Psoas muscle (tissue), 8 donors: ENCODE measurements around the gene TP53RK. TPM values are rescaled to one million over a fixed set of nuclear protein-coding genes. Genes with fewer than 3 reads are reported as not detected.
A peak's percentile ranks its signal among the peaks of the same experiment; 100 is the strongest.

Experiments
- ATAC-seq, 4 donors: fragments of 200-7000 bp; cut with Tn5 transposase; one replicate each; pipeline ENCODE4 v1.9.1; 2020; ENCODE audit warnings: moderate library complexity in 3 of 4, mild to moderate bottlenecking in 2 of 4
- DNase-seq, 2 donors: peaks; one replicate each; pipeline ENCODE4 v3.0.0-alpha.2; 2020
- H3K27ac ChIP-seq: fragments of 200-600 bp; one replicate; pipeline ENCODE4 v1.8.0; 2022
- H3K27me3 ChIP-seq, 3 donors: fragments of 200-600 bp in 1 of 3; one replicate each; pipeline versions ENCODE4 v1.6.1 to v1.8.0; 2013 to 2022; ENCODE audit warnings: low read length in 2 of 3, mild to moderate bottlenecking in 2 of 3, moderate library complexity in 1 of 3; ENCODE audit not compliant: insufficient read depth in 3 of 3
- H3K36me3 ChIP-seq, 2 donors: fragments of 200-600 bp in 1 of 2; one replicate each; pipeline versions ENCODE4 v1.6.1 to v1.8.0; 2013 to 2022; ENCODE audit warnings: low read depth in 1 of 2, mild to moderate bottlenecking in 1 of 2, moderate library complexity in 1 of 2; ENCODE audit not compliant: insufficient read depth in 1 of 2
- H3K4me1 ChIP-seq: fragments of 200-600 bp; one replicate; pipeline ENCODE4 v1.8.0; 2022
- H3K4me3 ChIP-seq: fragments of 200-600 bp; one replicate; pipeline ENCODE4 v1.8.0; 2022; ENCODE audit warnings: mild to moderate bottlenecking
- H3K9me3 ChIP-seq: fragments of 200-600 bp; one replicate; pipeline ENCODE4 v1.8.0; 2022
- CTCF ChIP-seq: fragments of 200-600 bp; IDR thresholded peaks from one replicate; pipeline ENCODE4 v1.8.0; 2022; ENCODE audit warnings: antibody characterized with exemption
- WGBS, 3 donors: extraction: QIAGEN DNeasy Blood & Tissue Kit; methylation state at CpG; one replicate each; pipeline versions ENCODE4 v1.1.6 to v1.1.7; 2013; 5-methylcytosine and 5-hydroxymethylcytosine counted together
- intact Hi-C, 2 donors: fragments of 100-400 bp; cut with DNase I; formaldehyde crosslinking; loops; one replicate each; pipeline versions ENCODE4 v1.11.0 to v1.14.2; 2022
- polyA plus RNA-seq, 3 donors: library from polyadenylated mRNA; stranded (reverse); fragments of 200-250 nt; gene quantifications; one replicate each; pipeline ENCODE4 v1.2.3, GENCODE V29; 2013
- total RNA-seq, 4 donors: library from RNA; stranded (reverse); fragmentation: NEBNext Ultra II Directional in 2 of 4; extraction: Animal tissue kit (Norgen Biotek cat#: 25700) in 2 of 4; gene quantifications; one replicate each; pipeline versions ENCODE4 v1.2.1 to v1.2.4, GENCODE V29; 2021 to 2023
- donor health status: healthy with polysubstance abuse.
- donor health status: DM: no; HTN: no; CAD: no; lungs with moderate emphysema.
- donor health status: Bipolar disorder and iron deficiency.
- donor health status: healthy.
- donor health status: DM: yes; HTN: yes; CAD: no.
- donor health status: DM: no; HTN: no; CAD: no.
- donor health status: DM: no; HTN: no; CAD: no.
- donor health status: DM: yes; HTN: yes; CAD: no.

The TP53RK gene
- total and polyA plus RNA-seq, 7 donors: 5.8 to 12.9 (median 9.3) TPM

GRCh38 chr20:46683011-46683667 is 6.1 kb downstream of the TP53RK start:
- intact Hi-C loops: no loop called here
- H3K4me3 ChIP-seq: peak overlapping the region; percentile 49
- no peak for DNase-seq
- no peak for ATAC-seq
- H3K27me3 ChIP-seq: no peaks in the 10 kb centered on the region
- TF ChIP-seq CTCF: no peak
- whole genome bisulfite sequencing, 3 donors: 36 to 39% (median 37%) methylated on average over 12 of the region's 12 CpGs
- no peak overlapping the region for H3K27ac ChIP-seq
- no peaks in the 10 kb centered on the region for H3K9me3 ChIP-seq
- H3K4me1 ChIP-seq: peaks cover 45% of the 10 kb centered on the region
- H3K36me3 ChIP-seq: peaks cover 0 to 15% of the 10 kb centered on the region in 2 donors

- Histone ChIP-seq H3K27me3 (no peaks in the 10 kb centered on the region), H3K36me3 (peaks cover 0 to 15% of the 10 kb centered on the region in 2 donors), H3K27ac (no peak overlapping the region), H3K4me3 (no peak overlapping the region), H3K9me3 (no peaks in the 10 kb centered on the region), H3K4me1 (peaks cover 36% of the 10 kb centered on the region)
- no peak for TF ChIP-seq CTCF
- intact Hi-C loops: no loop called here
- WGBS, 3 donors: 69 to 73% (median 71%) methylated on average over 9 of the region's 9 CpGs
- ATAC-seq: no peak
- no peak for DNase-seq
Measured at GRCh38 chr20:46682063-46682821, 7.0 kb downstream of the TP53RK start.

- intact Hi-C loops: no loop called here
- 55 to 59% (median 58%) methylated on average over 14 of the region's 14 CpGs for WGBS, 3 donors
- ATAC-seq (peak in 1 of 4 donors; percentile 52), DNase-seq (no peak)
- Histone ChIP-seq H3K4me1 (peaks cover 29% of the 10 kb centered on the region), H3K9me3 (no peaks in the 10 kb centered on the region), H3K4me3 (no peak overlapping the region), H3K36me3 (peaks cover 0 to 10% of the 10 kb centered on the region in 2 donors), H3K27ac (no peak overlapping the region), H3K27me3 (no peaks in the 10 kb centered on the region)
- TF ChIP-seq CTCF: peak; percentile 59
Measured at GRCh38 chr20:46681032-46681854, 8.0 kb downstream of the TP53RK start.

GRCh38 chr20:46680684-46681031 is 8.6 kb downstream of the TP53RK start:
- H3K9me3 ChIP-seq: no peaks in the 10 kb centered on the region
- 93 to 100% (median 100%) methylated on average over 2 of the region's 2 CpGs for WGBS, 3 donors
- ATAC-seq (no peak), DNase-seq (no peak)
- H3K4me3 ChIP-seq: no peak overlapping the region
- no peaks in the 10 kb centered on the region for H3K27me3 ChIP-seq
- peaks cover 0 to 4% of the 10 kb centered on the region in 2 donors for H3K36me3 ChIP-seq
- intact Hi-C loops: no loop called here
- H3K4me1 ChIP-seq: peaks cover 29% of the 10 kb centered on the region
- TF ChIP-seq CTCF: no peak
- H3K27ac ChIP-seq: no peak overlapping the region
